Measurements from ENCODE around the gene MTA1. TPM values are rescaled to one million over a fixed set of nuclear protein-coding genes. Genes with fewer than 3 reads are reported as not detected.

Gene MTA1
- total and polyA plus RNA-seq, 2 donors from 2014 or later = 30.4 to 112 TPM

- H3K4me1 ChIP-seq (ENCODE audit: control insufficient read depth in 2 of 3, insufficient read depth in 2 of 3, low read depth in 1 of 3, low read length in 3 of 3) = peaks cover 0 to 28% (median 15%) of the 10 kb centered on the region in 3 donors
- no peak for FAIRE-seq
- peak in 2 of 5 donors; percentile 84 to 93 for DNase-seq
Observed at GRCh38 chr14:105486974-105487448, 67.4 kb downstream of the MTA1 start.

GRCh38 chr14:105487449-105487985 lies 67.9 kb downstream of the MTA1 start:
- no peaks in the 10 kb centered on the region for H3K36me3 ChIP-seq (ENCODE audit: control insufficient read depth in 2 of 3, insufficient read depth in 3 of 3, low read length in 3 of 3)
- no peak for TF ChIP-seq CTCF (IDR thresholded peaks at IDR 0.05; ENCODE audit: borderline replicate concordance, extremely low read depth, insufficient read depth)
- intact Hi-C loops (cut with DNase I) = no loop called here
- H3K4me1 ChIP-seq (ENCODE audit: control insufficient read depth in 2 of 3, insufficient read depth in 2 of 3, low read depth in 1 of 3, low read length in 3 of 3) = peaks cover 0 to 23% (median 10%) of the 10 kb centered on the region in 3 donors
- H3K4me3 ChIP-seq (ENCODE audit: low read length in 3 of 3) = peak overlapping the region in 1 of 3 donors; percentile 37
- H3K9ac ChIP-seq (ENCODE audit: low read length in 3 of 3) = no peak overlapping the region
- H3K27me3 ChIP-seq (ENCODE audit: control insufficient read depth, insufficient read depth, low read length) = no peaks in the 10 kb centered on the region
- H3K27ac ChIP-seq (ENCODE audit: low read depth in 2 of 2, low read length in 2 of 2) = peak overlapping the region in 1 of 2 donors; percentile 43
- no peak for FAIRE-seq
- peak in 1 of 5 donors; percentile 90 for DNase-seq
- H3K9me3 ChIP-seq (ENCODE audit: control insufficient read depth in 2 of 3, insufficient read depth in 1 of 3, low read length in 3 of 3) = no peaks in the 10 kb centered on the region

More at GRCh38 chr14:105486974-105487448, 67.4 kb downstream of the MTA1 start:
- intact Hi-C loops (cut with DNase I) = no loop called here
- Histone ChIP-seq H3K9me3 (ENCODE audit: control insufficient read depth in 2 of 3, insufficient read depth in 1 of 3, low read length in 3 of 3) (no peaks in the 10 kb centered on the region), H3K4me3 (ENCODE audit: low read length in 3 of 3) (peak overlapping the region in 1 of 3 donors; percentile 37), H3K27ac (ENCODE audit: low read depth in 2 of 2, low read length in 2 of 2) (peak overlapping the region in 1 of 2 donors; percentile 43), H3K27me3 (ENCODE audit: control insufficient read depth, insufficient read depth, low read length) (no peaks in the 10 kb centered on the region), H3K36me3 (ENCODE audit: control insufficient read depth in 2 of 3, insufficient read depth in 3 of 3, low read length in 3 of 3) (no peaks in the 10 kb centered on the region), H3K9ac (ENCODE audit: low read length in 3 of 3) (no peak overlapping the region)
- no peak for TF ChIP-seq CTCF (IDR thresholded peaks at IDR 0.05; ENCODE audit: borderline replicate concordance, extremely low read depth, insufficient read depth)

- H3K27me3 ChIP-seq (ENCODE audit: control insufficient read depth, insufficient read depth, low read length) = no peaks in the 10 kb centered on the region
- intact Hi-C loops (cut with DNase I) = no loop called here
- no peak for FAIRE-seq
- H3K4me1 ChIP-seq (ENCODE audit: control insufficient read depth in 2 of 3, insufficient read depth in 2 of 3, low read depth in 1 of 3, low read length in 3 of 3) = peaks cover 0 to 16% (median 4%) of the 10 kb centered on the region in 3 donors
- H3K9me3 ChIP-seq (ENCODE audit: control insufficient read depth in 2 of 3, insufficient read depth in 1 of 3, low read length in 3 of 3) = no peaks in the 10 kb centered on the region
- H3K4me3 ChIP-seq (ENCODE audit: low read length in 3 of 3) = peak overlapping the region in 1 of 3 donors; percentile 37
- H3K27ac ChIP-seq (ENCODE audit: low read depth in 2 of 2, low read length in 2 of 2) = peak overlapping the region in 1 of 2 donors; percentile 43
- no peaks in the 10 kb centered on the region for H3K36me3 ChIP-seq (ENCODE audit: control insufficient read depth in 2 of 3, insufficient read depth in 3 of 3, low read length in 3 of 3)
- TF ChIP-seq CTCF (IDR thresholded peaks at IDR 0.05; ENCODE audit: borderline replicate concordance, extremely low read depth, insufficient read depth) = no peak
- DNase-seq = peak in 1 of 5 donors; percentile 78
- H3K9ac ChIP-seq (ENCODE audit: low read length in 3 of 3) = no peak overlapping the region
Observed at GRCh38 chr14:105487986-105488777, 68.6 kb downstream of the MTA1 start.
